GM18867 (cell line): Measurements from ENCODE around the gene CEP192.
"Not testable (repeated sequence)": the region's sequence is repeated elsewhere in the genome, so short reads cannot be mapped to it uniquely, and the experiment has no call there.

Experiments used
- ATAC-seq: cut with Tn5 transposase; IDR thresholded peaks from one replicate; pipeline ENCODE4 v1.9.1; 2021; ENCODE audit warnings: mild to moderate bottlenecking, moderate library complexity; ENCODE audit not compliant: unreplicated experiment

Gene CEP192

GRCh38 chr18:13096232-13096631 lies 105.1 kb downstream of the CEP192 start:
- ATAC-seq = no peak

- ATAC-seq = no peak
Observed at GRCh38 chr18:13096719-13097118, 105.6 kb downstream of the CEP192 start.

- not testable (repeated sequence) for ATAC-seq
Observed at GRCh38 chr18:13098104-13098503, 106.9 kb downstream of the CEP192 start.

GRCh38 chr18:13099113-13099512 lies 108.0 kb downstream of the CEP192 start:
- ATAC-seq = no peak

GRCh38 chr18:13100942-13101658 lies 109.9 kb downstream of the CEP192 start:
- ATAC-seq = no peak

GRCh38 chr18:13101659-13102197 lies 110.6 kb downstream of the CEP192 start:
- ATAC-seq = no peak

GRCh38 chr18:13103366-13103765 lies 112.2 kb downstream of the CEP192 start:
- no peak for ATAC-seq

- no peak for ATAC-seq
Observed at GRCh38 chr18:13105059-13105458, 113.9 kb downstream of the CEP192 start.

GRCh38 chr18:13107074-13107473 lies 115.9 kb downstream of the CEP192 start:
- no peak for ATAC-seq

- ATAC-seq = no peak
Observed at GRCh38 chr18:13108330-13108729, 117.2 kb downstream of the CEP192 start.

- ATAC-seq = no peak
Observed at GRCh38 chr18:13110559-13110958, 119.4 kb downstream of the CEP192 start.

- ATAC-seq = no peak
Observed at GRCh38 chr18:13112982-13113381, 121.8 kb downstream of the CEP192 start.

- no peak for ATAC-seq
Observed at GRCh38 chr18:13120255-13120654, 129.1 kb downstream of the CEP192 start.

GRCh38 chr18:13120983-13121441 lies 129.8 kb downstream of the CEP192 start:
- ATAC-seq = no peak

GRCh38 chr18:13124411-13124810 lies 133.2 kb downstream of the CEP192 start:
- ATAC-seq = no peak

- no peak for ATAC-seq
Observed at GRCh38 chr18:13125191-13125590, 134.0 kb downstream of the CEP192 start.

GRCh38 chr18:13126966-13127598 lies 135.9 kb downstream of the CEP192 start:
- ATAC-seq = no peak

GRCh38 chr18:13131283-13131682 lies 140.1 kb downstream of the CEP192 start:
- ATAC-seq = no peak

- no peak for ATAC-seq
Observed at GRCh38 chr18:13134551-13135401, 143.6 kb downstream of the CEP192 start.

GRCh38 chr18:13136056-13136903 lies 145.1 kb downstream of the CEP192 start:
- no peak for ATAC-seq
